MCF 10A (cell line): ENCODE results near the gene FOCAD. TPM values are rescaled to one million over a fixed set of nuclear protein-coding genes. Genes with fewer than 3 reads are reported as not detected.

Source experiments
- BruUV-seq: library from RNA; stranded (reverse); fragments of 400-500 nt; replicated peaks from 2 replicates; lab custom pipeline; 2021; lab: Mats Ljungman, UMichigan
- CTCF ChIA-PET: fragments of 300-600 bp; sonication (Branson Sonifier 250); formaldehyde crosslinking; extraction: SDS; loops from one replicate; lab custom pipeline; 2021; ENCODE audit warnings: antibody characterized with exemption, inconsistent platforms; lab: Yijun Ruan, JAX
- POLR2A ChIA-PET: fragments of 300-600, 350-650 bp; sonication (Branson Sonifier 250); formaldehyde crosslinking; extraction: SDS; loops from one replicate; lab custom pipeline; 2020; ENCODE audit warnings: antibody characterized with exemption, inconsistent platforms; lab: Yijun Ruan, JAX
- DNase-seq: peaks from one replicate; pipeline ENCODE4 v3.0.0-alpha.2; 2018; ENCODE audit not compliant: unreplicated experiment
- H3K27ac Mint-ChIP-seq: one replicate; pipeline ENCODE4 v1.8.0; 2022; ENCODE audit warnings: mild to moderate bottlenecking, low read depth, mixed read lengths; ENCODE audit not compliant: unreplicated experiment
- H3K27me3 Mint-ChIP-seq: one replicate; pipeline ENCODE4 v1.8.0; 2022; ENCODE audit warnings: mixed read lengths; ENCODE audit not compliant: insufficient read depth, unreplicated experiment
- H3K36me3 Mint-ChIP-seq: one replicate; pipeline ENCODE4 v1.8.0; 2022; ENCODE audit warnings: mild to moderate bottlenecking, moderate library complexity, mixed read lengths; ENCODE audit not compliant: insufficient read depth, unreplicated experiment
- H3K4me1 Mint-ChIP-seq: one replicate; pipeline ENCODE4 v1.8.0; 2022; ENCODE audit warnings: mixed read lengths; ENCODE audit not compliant: insufficient read depth, unreplicated experiment
- H3K4me3 Mint-ChIP-seq: one replicate; pipeline ENCODE4 v1.8.0; 2022; ENCODE audit warnings: mild to moderate bottlenecking, moderate library complexity, mixed read lengths; ENCODE audit not compliant: unreplicated experiment
- H3K9me3 Mint-ChIP-seq: one replicate; pipeline ENCODE4 v1.8.0; 2022; ENCODE audit warnings: mixed read lengths; ENCODE audit not compliant: unreplicated experiment
- intact Hi-C: fragments of 100-400 bp; cut with micrococcal nuclease; formaldehyde crosslinking; loops from 2 replicates; pipeline ENCODE4 v1.14.1; 2022
- total RNA-seq: library from RNA; stranded (reverse); gene quantifications from 2 replicates; pipeline ENCODE4 v1.2.3, GENCODE V29; 2022
- TF ChIP-seq, protein P1 (sequence below): fragments of 200-600 bp; IDR thresholded peaks from one replicate; pipeline ENCODE4 v1.8.0; 2022; ENCODE audit warnings: antibody characterized with exemption, mild to moderate bottlenecking; ENCODE audit not compliant: unreplicated experiment

The FOCAD gene
- total RNA-seq, 1 experiment from 2014 or later = 20.7 TPM

DNA sequence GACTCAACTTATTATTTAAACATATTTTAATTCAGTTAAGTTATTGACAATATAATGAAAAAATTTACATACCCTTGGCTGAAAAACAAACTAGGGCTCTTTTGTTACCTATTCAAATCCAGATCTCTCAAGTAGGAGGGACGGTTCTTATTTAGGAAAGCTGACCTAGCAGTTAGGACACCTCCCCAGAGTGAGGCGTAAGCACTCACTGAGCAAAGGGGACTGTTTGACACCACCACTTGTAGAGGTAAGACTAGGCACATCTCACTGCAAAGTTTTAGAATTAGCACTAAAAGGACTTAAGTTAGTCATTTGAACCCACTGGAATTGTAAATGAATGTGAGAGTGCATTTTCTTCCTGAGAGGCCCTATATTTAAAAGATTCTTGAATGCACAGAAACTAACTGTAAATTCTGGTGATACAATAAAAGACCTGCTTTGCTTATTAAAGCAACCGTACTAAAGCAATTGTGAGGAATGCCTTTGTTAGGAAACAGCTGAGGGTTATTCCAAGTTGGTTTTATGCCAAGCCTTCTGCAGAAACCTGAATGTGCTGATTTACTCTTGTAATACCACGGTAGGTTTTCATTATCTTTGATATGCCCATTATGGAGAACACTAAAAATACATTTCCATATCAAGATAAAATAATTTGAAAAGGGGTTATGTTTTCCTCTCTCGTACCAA, 331.2 kb downstream of the FOCAD start:
- Mint-ChIP-seq H3K9me3 (no peaks in the 10 kb centered on the region), H3K4me3 (no peak overlapping the region), H3K4me1 (no peaks in the 10 kb centered on the region), H3K36me3 (no peaks in the 10 kb centered on the region), H3K27me3 (no peaks in the 10 kb centered on the region), H3K27ac (no peak overlapping the region)
- POLR2A ChIA-PET = no interaction called here
- CTCF ChIA-PET = interaction anchor here (0.6 kb wide), 1 partner anchor 183 kb away, joined by 4 read pairs; no protein-coding TSS in a partner anchor
- no TSS peak for BruUV-seq
- no peak for DNase-seq
- intact Hi-C loops = no loop called here
- TF ChIP-seq, protein P1, sequence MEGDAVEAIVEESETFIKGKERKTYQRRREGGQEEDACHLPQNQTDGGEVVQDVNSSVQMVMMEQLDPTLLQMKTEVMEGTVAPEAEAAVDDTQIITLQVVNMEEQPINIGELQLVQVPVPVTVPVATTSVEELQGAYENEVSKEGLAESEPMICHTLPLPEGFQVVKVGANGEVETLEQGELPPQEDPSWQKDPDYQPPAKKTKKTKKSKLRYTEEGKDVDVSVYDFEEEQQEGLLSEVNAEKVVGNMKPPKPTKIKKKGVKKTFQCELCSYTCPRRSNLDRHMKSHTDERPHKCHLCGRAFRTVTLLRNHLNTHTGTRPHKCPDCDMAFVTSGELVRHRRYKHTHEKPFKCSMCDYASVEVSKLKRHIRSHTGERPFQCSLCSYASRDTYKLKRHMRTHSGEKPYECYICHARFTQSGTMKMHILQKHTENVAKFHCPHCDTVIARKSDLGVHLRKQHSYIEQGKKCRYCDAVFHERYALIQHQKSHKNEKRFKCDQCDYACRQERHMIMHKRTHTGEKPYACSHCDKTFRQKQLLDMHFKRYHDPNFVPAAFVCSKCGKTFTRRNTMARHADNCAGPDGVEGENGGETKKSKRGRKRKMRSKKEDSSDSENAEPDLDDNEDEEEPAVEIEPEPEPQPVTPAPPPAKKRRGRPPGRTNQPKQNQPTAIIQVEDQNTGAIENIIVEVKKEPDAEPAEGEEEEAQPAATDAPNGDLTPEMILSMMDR = no peak

DNA sequence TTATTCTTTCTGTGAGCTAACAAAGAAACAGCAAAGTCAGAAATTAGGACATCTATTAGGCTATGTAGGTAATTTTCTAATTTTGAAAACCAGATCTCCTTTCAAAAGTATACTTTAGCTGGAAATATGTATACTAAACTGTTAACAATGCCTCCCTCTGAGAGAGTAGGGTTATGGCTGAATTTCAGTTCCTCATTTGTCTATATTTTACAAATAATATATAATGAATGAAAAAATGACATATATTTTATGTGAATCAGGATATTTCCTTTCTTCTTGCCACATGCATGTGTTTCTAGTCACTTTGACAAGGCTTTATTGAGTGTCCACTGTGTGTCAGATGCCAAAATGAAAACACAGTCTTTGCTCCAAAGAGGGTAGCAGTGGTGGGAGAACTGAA, 331.9 kb downstream of the FOCAD start:
- intact Hi-C loops = no loop called here
- Mint-ChIP-seq H3K27ac (no peak overlapping the region), H3K4me1 (no peaks in the 10 kb centered on the region), H3K36me3 (no peaks in the 10 kb centered on the region), H3K9me3 (no peaks in the 10 kb centered on the region), H3K4me3 (no peak overlapping the region), H3K27me3 (no peaks in the 10 kb centered on the region)
- TF ChIP-seq, protein P1 = no peak
- BruUV-seq = no TSS peak
- DNase-seq = no peak
- POLR2A ChIA-PET = no interaction called here
- CTCF ChIA-PET = no interaction called here

DNA sequence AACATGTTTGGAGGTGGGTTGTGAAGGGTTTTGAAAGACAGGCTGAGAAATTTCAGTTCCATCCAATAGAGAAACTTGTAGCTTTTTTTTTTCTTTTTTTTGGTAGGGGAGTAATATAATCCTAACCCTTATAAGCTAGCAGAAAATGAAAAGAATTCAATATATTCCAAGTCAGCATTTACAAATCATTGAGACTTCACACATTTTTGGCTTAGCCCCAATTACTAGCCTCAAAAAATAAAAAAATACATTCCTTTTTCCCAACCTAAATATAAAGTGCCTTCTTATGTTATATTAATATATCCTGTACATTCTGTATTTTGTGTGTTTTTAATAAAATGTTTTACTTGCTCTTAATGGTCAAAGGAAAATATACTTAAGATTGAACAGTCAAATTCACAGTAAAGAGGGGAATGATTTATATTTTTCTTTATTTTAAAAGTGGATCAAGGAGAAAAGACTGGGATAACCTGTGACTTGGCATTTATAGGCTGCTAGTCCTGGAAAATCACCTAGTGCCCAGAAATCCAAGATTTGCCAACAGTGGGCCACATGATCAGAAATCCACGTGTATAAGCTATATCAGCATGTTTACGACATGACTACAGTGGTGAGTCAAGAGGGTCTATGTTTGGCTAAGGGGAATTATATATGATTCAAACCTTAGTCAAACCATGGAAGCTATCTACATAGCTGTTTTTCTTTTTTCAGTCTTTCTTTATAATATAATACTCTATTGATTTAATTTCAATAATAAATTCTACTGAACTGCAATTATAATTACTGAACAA, 332.8 kb downstream of the FOCAD start:
- CTCF ChIA-PET = no interaction called here
- Mint-ChIP-seq H3K9me3 (no peaks in the 10 kb centered on the region), H3K27me3 (no peaks in the 10 kb centered on the region), H3K27ac (no peak overlapping the region), H3K4me1 (no peaks in the 10 kb centered on the region), H3K4me3 (no peak overlapping the region), H3K36me3 (no peaks in the 10 kb centered on the region)
- POLR2A ChIA-PET = no interaction called here
- BruUV-seq = no TSS peak
- TF ChIP-seq, protein P1 = no peak
- intact Hi-C loops = no loop called here
- peak; percentile 38 for DNase-seq

DNA sequence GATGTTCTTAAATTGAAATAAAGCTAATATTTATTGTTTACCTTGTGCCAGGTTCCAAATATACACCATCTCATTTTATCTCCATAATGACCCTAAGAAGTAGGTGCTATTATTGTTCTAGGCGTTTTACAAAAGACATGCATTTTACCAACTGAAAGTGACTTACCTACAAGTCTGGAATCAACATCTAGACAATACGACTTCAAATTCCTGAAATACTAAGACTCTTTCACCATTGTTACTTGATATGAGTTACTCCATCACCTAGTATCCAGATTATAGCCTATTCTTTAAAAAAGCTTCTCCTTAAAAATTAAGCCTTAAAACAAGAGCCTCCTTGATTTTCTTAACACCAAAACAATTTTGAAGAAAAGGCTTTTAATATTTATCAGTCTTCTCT, 334.1 kb downstream of the FOCAD start:
- CTCF ChIA-PET = no interaction called here
- no TSS peak for BruUV-seq
- H3K4me3 Mint-ChIP-seq = no peak overlapping the region

More for the DNA sequence above, 334.1 kb downstream of the FOCAD start:
- Mint-ChIP-seq H3K4me1 (no peaks in the 10 kb centered on the region), H3K27ac (no peak overlapping the region), H3K27me3 (no peaks in the 10 kb centered on the region), H3K36me3 (no peaks in the 10 kb centered on the region), H3K9me3 (no peaks in the 10 kb centered on the region)
- POLR2A ChIA-PET = interaction anchor here (0.8 kb wide), 1 partner anchor 1064 kb away, joined by 3 read pairs; no protein-coding TSS in a partner anchor
- intact Hi-C loops = no loop called here
- DNase-seq = no peak
- TF ChIP-seq, protein P1 = no peak
